KG1 (cell line): ENCODE measurements around the gene PDIA6.
"Not testable (repeated sequence)": the region's sequence is repeated elsewhere in the genome, so short reads cannot be mapped to it uniquely, and the experiment has no call there.

ENCODE experiments used
- DNase-seq: peaks from one replicate; lab custom pipeline; 2025; lab: John Stamatoyannopoulos, UW

PDIA6 gene

DNA sequence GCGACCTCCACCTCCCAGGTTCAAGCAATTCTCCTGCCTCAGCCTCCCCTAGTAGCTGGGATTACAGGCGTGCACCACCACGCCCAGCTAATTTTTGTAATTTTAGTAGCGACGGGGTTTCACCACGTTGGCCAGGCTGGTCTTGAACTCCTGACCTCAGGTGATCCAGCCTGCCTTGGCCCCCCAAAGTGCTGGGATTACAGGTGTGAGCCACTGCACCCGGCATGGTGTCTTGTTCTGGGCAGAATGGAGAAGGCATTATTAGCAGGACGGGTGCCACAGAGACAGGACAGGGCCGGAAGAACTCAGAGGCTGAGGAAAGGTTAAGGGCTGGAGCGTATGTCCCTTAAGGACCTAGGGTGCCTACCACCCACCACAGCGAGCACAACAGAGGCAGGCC lies 31.8 kb downstream of the PDIA6 start:
- DNase-seq: not testable (repeated sequence)

DNA sequence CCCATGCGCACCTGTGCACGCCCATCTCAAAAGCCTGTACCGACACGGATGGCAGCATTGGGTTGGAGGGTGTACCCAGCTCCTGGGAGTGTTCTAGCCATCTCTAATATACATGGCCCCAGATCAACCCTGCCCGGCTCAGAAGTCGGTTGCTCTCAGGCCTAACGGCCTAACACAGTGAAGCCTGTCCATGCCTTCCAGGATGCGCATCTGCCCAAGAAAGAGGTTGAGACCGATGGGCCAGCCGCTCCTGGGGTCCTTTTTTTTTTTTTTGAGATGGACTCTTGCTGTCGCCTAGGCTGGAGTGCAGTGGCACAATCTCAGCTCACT lies 32.1 kb downstream of the PDIA6 start:
- no peak for DNase-seq

DNA sequence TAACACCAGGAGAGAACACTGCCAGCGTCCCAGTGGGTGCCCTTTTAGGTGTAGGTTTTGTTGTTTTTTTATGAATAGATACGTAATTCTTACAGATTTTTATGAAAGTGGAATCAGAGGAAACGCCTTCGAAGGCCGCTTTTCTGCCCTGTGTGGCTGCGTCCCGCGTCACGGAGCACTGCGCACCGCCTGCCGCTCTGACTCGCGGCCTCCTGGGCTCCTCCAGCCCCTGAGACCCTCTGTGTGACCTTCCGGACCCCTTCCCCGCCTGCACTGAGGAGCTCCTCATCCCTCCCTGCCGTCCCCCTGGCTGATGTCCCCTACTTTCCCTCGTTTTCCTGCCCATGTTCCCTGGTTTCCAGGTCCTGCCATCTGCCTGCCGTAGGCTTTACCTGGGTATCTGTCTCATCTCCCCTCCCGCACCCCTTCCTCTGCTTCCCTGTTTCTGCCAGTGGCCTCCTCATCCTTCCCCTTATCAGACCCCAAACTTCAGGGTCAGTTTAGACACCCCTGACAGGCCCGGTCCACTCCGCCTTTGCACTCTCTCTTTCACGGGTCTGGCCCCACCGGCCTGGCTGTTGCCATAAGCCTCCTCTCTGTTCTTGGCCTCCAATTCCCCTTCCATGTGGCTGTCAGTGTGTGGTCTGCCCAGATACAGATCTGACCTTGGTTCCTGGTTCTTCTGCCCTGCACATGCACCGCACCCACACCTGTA lies 32.7 kb downstream of the PDIA6 start:
- no peak for DNase-seq

DNA sequence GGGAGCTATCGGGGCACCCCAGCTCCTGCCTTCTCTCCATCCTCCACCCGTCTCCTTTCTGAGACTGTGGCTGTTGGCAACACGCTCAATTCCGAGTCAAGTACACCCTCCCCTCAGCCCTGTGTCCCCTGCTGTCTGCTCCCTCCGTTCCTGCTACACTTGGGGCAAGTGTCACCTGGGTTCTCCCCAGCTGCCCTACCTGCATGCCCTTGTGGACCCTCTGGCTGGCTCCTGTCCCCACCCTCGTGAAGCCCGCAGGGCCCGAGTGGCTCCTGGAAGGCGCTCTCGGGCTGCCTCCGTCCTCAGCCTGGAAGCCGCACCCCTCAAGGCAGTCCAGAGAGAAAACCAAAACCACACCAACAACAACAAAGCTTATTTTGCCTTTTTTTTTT lies 33.9 kb downstream of the PDIA6 start:
- DNase-seq: no peak

DNA sequence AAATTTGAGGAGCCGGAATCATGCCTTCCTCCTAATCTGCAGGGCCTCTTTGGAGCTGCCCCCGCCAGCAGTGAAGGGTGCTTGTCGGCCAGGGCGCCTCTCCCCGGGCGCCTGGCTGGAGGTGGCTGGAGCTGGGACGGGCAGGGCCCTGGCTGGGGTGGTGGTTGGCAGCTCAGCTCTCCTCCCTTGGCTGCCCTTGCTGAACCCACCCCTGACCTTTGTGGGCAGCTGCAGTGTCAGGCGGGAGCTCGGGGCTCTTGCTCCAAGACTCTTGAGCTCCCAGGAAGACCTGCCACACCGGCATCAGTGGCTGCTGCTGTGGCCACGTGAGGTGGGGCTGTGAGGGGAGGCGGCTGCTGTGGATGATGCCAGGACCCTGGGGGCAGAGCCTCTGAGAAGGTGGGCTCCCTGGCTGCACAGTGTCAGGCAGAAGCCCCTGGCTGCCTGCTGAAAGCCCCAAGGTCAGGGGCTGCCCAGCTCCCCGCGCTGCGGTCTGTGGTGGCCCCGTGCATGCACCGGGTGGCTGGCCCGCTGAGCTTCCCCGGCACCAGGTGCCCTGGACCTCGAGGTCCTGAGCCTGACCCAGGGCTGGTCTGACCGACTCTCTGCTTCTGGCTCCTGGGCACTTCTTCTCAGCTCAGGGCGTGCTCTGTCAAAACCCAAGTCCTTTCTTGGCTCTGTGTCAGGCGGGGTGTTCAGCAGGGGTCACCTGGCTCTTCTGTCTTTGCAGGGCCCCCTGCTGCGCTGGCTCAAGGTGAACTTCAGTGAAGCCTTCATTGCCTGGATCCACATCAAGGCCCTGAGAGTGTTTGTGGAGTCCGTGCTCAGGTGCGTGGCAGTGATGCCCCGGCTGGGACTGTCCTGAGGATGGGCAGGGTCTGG lies 34.5 kb downstream of the PDIA6 start:
- DNase-seq: no peak

DNA sequence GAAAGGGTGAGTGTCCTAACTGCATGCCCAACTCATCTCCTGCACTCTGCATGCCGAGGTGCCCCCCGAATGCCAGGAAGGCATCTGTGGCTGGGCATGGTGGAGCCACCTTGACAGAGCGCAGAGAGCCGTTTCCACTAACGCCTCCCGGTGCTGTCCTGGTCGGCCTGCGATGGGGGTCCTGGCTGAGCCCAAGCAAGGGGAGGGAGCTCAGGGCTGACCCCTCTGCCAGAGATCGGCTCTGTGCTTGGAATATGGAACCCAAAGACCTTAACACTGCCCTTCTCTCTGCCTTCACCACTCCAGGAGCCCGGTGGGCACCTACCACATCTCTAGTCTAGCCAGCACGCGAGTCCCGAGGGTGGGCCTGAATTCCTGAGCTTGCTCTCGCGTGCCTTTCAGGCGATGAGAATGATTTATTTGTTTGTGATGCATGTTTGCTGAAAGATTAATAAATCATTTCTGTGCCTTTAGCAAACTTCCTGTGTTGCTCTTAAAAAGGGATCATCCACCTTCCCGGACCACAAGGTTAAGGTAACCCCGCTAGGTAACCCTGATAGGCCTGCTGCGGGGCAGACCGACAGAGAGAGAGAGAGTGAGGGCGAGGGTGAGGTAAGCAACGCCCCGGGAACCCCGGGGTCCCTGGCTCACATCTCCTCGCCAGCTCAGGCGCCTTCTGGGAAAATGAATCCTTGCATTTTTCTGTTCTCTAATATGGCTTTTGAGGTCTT lies 35.3 kb downstream of the PDIA6 start:
- DNase-seq: no peak

DNA sequence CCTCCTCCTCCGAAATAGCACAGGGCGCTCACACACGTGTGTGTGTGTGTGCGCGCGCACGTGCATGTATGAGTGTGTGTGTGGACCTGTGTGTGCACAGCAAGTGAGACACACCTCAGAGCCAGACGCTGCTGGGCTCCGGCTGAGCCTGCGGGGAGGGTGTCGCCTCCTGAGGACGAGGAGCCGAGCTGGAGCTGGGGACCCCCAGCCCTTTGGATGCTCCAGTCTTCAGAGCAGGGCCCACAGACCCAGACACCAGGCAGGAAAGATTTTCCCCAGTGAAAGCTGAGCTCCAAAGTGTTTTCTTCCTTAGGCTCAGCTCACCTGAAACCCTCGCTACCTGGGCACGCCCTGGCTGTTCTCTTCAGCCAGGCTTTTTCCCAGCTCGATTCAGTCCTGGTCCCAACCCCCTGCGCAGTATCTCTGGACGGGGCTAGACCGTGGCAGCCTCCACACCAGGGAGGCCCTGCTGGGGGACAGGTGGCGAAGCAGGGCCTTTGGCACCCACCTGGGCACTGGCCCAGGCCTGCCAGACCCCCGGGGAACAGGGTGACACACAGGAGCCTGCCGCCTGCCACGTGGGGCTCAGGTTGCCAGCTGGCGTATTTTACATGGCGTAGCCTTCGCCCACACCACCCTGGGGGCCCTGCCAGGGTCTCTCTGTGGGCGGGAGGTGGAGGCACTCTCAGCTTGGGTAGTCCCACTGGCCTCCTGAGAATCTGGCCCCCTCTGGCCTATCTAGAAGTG lies 36.2 kb downstream of the PDIA6 start:
- no peak for DNase-seq

DNA sequence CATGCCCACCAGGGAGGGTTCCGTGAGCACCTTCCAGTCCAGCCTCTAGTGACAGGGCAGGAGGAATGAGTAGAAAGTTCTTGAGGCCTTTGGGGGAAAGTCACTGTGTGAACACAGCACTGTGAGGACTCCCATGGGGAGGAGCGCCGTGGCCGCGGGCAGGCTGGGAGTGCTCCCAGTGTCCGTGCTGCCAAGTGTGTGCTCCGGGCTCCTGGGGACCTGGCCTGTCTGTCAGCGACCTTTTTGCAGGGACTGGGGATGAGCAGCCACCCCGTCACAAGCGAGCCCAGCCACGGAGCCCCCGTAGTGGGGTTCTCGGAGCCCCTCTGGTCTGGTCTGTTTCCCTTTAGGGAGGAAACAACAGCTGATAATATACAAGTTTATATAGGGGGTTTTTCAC lies 36.8 kb downstream of the PDIA6 start:
- no peak for DNase-seq

DNA sequence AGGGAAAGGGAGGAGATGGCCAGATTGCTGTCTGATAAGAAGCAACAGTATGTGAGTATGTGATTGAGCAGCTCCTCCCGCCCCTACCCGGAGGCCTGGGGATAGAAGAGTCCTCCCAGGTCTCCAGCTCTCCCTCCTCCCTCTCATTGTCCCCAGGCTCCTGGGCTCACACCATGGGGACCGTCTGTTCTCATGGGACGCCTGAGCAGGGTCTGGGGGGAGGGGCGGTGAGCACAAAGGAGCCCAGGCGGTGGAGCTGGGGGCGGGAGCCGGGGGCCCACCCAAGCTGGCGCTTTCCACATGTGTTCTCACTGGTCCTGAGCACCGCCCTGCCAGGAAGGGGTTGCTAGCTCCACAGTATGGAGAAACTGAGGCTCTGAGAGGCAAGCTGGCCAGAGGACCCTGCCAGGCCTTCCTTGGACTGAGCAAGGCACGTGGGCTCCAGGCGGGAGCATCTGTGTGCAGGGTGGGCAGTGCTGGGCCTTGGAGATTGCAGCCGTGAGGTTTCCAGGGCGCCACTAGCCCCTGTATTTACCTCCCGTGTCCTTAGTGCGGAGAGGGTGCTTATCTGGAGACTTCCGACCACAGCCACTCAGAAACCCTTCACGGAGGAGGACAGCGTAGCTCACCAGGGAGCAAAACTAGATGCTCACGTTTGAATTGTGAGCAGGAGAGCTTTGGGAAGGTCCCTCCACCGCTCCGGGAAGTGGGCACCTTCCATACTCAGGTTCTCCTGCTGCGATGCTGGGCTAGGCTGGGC lies 37.4 kb downstream of the PDIA6 start:
- DNase-seq: no peak

DNA sequence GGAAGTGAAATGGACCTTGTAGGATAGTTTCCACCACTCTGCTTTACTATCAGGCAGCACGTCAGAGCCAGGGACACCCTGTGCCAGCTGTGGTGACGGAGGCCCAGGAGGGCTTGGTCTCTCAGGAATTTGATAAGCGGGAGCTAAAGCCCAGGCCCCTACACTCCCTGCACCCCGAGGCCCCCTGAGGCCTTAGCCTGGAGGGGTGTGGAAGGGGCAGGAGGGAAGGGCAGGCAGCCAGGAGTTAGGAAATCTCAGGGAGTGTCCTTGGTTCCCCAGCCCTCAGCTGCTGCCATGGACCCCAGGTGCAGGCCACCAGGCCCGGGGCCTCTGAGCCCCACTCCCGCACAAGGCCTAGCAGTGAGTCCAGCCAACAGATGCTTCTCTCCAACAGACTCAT lies 38.2 kb downstream of the PDIA6 start:
- DNase-seq: no peak

DNA sequence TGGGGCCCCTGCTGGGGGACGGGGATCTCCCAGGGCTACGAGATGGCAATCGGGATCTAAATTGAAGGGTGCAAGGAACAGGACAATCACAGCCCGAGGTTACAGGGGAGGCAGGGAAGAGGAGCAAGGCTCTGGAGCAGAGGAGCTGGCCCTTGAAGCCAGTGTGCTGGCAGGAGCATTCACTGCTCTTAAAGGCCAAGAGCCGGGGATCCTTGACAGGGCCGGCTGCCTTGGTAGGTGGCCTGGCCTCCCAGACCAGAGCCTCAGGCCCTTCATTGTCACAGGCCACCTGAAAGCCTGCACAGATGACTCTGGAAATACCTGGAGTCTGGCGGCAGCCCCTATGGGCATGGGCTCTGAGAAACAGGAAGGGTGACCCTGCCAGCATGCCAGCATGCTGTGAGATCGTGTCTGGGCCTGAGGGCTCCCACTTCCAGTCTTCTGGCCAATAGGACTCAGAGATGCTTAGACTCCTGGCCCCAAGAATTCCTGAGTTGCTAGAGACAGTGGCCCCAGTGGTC lies 38.7 kb downstream of the PDIA6 start:
- no peak for DNase-seq

DNA sequence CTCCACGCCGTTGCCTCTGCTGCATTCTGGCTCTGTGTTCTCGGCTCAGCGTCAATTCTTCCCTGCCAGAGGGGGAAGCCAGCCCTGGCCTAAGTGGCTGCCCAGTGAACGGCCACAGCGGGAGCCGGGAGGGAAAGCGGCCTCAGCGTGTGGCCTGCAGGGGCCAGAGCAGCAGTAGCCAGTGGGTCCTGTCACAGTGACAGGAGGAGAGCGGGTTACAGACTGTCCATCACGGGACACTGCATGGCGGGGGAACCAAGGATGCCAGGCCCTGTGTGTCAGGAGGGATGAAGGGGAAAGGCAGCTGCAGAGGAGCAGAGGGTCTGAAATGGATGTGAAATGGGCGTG lies 39.7 kb downstream of the PDIA6 start:
- no peak for DNase-seq

DNA sequence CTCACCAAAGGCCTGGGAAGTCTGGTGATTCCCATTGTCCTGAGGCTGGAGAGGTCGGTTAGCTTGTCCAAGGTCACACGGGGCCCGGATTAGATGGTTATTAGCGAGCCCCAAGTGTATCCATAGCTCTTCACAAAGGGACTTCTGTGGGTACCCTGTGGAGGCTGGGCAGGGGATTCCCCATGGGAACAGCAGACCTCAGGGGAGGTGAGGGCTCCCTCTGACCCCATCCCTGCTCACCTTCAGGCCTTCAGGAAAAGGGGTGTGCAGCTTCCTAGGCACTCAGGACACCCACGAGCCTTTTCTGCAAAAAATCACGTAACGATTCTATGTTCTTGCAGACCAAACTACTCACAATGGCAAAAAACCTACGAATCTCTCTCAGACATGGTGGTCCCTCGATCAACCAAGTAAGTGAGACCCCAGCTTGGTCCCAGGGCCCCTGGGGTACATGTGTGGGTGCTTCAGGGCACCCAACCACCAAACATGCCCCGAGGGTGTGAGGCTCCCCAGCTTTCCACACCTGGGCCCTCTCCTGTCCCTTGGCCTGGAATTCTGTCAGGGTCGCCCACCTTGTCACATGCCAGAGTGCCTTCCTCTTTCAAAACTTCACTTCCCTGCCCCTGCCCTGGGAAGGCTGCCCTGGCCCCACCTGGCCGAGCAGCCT lies 40.3 kb downstream of the PDIA6 start:
- no peak for DNase-seq

DNA sequence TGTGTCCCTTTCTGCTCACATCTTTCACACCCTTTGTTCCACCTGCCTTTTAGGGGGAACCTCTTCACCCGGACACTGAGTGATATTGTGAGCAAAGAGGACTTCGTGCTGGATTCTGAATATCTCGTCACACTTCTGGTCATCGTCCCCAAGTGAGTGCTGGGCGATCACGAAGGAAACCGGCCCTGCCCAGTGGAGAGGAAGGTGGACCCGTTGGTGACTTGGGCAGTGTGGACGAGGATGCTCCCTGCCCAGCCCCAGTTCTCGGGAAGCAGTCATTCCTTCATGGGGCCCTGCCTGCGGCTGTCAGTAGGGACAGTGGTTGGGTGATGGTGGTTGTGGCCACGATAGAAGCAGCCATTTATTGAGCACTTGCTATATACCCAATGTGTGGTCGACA lies 40.8 kb downstream of the PDIA6 start:
- DNase-seq: no peak

DNA sequence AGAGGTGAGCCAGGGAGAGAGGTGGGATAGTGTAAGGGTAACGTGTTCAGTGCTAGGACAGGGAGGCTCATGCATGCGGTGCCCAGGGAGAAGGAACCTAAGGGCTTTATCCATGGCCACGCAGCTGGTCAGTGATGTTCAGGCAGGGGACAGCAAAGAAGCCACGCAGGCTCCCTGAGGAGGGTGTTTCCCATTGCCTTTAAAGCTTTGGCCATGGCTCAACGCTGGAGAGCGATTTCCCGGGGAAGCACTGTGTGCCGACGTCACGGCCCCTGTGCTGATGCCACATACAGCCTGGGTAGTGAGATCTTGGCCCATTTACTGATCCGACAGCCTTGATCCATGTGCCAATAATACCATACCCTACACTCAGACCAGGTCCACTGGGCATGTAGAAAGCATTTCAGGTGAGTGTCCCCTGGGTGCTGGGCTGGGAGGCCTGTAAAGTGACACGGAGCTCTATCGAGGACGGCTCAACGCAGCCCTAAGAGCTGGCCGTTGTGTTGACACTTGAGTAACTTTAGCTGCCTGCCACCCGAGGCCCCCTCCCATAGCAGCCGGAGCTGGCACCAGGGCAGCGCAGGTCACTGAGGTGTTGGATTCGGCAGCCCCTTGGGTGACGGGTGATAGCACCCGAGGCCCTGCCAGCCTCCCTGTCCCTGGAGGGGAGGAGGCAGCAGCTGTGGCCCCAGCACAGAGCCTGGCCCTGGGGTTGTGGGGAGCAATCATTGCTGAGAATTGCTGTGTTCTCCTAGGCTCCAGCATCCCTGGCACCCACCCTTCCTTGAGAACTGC lies 41.4 kb downstream of the PDIA6 start:
- no peak for DNase-seq

DNA sequence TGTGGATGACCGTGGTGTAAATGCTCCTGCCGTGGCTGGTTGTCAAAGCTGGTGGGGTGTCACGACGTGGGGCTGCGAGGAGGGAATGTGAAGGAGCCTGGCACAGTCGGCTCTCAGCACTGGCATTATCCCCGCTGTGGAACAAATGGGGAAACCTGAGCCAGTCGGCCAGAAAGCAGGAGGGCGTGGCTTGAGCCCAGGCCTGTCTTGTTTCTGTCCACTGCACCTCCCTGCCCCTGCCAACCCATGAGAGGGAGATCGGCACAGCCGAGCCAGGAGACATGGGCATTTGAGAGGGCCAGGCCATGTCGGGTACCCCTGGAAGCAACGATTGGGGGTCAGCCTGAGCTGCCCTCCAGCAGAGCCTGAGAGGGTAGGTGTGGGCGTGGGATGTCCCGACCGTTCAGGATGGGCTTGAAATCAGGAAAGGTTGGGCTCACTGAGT lies 44.5 kb downstream of the PDIA6 start:
- no peak for DNase-seq

DNA sequence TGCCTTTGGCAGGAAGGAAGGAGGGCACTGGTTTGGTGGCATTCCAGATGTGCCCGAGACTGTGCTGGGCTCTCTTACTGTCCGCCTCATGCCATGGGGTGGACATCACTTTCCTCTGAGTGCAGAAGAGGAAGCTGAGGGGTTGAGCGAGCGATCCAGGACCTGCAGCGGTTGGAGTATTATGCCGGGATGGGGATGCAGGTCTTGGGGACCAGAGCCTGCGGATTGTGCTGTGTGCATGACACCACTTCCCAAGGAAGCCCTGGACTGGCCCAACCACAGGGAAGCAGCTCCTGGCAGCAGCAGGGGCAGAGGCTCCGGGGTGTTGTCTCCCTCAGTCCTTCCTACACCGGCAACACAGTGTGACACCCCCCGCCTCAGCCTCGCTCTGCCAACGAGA lies 46.7 kb downstream of the PDIA6 start:
- DNase-seq: no peak

DNA sequence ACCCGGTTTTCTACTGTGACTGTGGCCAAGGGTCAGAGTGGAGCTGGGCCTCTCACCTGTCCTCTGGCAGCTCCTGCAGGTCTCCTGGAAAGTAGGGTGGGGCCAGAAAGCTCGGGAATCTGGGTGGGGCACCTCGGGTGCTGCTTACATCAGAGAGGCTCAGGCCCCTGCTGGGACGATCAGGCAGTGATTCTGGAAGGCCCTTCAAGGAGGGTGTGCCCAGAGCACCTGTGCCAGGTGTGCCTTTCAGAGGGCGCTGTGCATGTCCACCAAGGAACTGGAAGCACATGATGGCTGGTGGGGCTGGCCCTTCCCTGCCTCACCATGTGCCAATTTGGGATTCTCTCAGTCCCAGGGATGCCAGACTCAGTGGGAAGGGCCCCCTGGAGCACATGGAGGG lies 47.1 kb downstream of the PDIA6 start:
- DNase-seq: no peak

DNA sequence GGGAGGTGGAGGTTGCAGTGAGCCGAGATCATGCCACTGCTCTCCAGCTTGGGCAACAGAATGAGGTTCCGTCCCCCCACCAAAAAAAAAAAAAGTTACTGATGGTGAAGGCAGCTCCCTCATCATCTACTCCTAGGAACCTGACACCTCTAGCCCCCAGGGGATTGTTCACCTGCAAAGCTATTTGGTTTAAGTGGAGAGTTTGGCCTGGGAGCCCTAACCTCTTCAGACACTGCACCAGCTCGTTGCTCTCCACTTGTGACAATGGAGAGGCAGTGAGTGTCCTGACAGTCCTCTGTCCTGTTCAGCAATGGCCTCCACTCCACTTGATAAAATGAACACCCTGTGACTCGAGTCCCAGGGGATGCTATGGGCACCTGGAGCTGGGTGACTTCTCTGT lies 47.7 kb downstream of the PDIA6 start:
- no peak for DNase-seq
